GDM1 (cell line): ENCODE measurements around the gene ADAMTS20.

ENCODE experiments used
- DNase-seq: peaks from one replicate; lab custom pipeline; 2025; lab: John Stamatoyannopoulos, UW

The ADAMTS20 gene

DNA sequence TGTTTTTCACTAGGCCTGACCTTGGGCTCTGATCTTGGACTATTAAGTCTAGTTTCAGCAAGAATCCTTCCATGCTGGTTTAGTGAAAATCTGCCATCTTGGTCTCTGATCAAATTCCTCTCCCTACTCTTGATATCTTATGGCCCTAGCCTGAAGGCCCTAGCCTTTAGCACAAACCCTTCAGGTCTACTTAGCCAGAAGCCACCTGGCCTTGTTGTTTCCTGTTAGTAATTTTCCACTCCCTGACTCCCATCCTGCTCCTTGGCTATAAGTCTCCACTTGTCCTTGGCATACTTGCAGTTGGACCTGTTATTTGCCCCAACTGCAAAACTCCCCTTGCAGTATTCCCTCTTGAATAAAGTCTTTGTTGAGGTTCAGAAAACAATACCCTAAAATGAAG lies 241.4 kb downstream of the ADAMTS20 start:
- no peak for DNase-seq

DNA sequence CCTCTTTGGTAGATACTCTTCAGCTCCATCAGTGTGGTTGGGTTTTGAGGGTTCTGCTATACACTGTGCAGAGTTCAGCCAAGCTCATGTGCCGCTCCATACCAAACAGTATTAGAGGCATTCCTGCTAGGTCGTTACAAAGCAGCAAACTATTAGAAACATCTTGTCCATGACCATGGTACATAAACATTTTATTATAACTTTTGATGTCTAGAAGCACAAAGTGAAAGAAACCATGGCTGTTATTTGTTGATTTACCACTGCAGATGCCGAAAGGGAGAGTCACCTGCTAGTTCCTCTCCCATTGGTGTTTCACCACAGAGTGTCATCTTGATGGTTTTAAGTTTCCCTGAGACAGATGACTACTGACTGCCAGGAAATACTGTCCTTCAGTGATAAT lies 242.0 kb downstream of the ADAMTS20 start:
- DNase-seq, result no peak

DNA sequence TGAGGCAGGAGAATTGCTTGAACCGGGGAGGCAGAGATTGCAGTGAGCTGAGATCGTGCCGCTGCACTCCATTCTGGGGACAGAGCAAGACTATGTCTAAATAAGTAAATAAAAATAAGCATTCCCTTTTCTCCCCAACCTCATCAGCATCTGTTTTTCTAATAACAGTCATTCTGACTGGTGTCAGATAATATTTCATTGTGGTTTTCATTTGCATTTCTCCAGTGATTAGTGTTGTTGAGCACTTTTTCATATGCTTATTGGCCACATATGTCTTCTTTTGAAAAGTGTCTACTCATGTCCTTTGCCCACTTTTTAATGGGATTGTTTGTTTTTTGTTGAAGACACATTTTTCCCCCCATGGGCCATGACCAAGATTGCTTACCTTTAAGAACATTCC lies 243.2 kb downstream of the ADAMTS20 start:
- no peak for DNase-seq

DNA sequence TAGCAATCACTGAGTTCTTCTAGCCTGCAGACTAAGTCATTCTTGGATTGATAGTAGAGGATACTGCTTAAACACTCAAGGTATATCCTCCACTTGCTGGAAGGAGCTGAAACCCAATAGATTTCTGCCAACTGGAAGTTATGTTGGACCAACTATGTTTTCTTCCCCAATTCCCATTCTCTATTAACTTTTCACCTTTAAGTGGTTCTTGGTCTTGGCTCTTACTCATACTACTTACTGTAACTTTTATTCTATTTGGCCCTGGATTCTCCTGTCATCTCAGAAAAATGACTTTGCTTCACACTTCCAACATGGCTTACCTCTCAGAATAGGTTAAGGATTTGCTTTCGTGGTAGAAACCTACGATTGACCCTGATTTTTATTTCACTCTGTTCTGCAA lies 244.9 kb downstream of the ADAMTS20 start:
- no peak for DNase-seq

DNA sequence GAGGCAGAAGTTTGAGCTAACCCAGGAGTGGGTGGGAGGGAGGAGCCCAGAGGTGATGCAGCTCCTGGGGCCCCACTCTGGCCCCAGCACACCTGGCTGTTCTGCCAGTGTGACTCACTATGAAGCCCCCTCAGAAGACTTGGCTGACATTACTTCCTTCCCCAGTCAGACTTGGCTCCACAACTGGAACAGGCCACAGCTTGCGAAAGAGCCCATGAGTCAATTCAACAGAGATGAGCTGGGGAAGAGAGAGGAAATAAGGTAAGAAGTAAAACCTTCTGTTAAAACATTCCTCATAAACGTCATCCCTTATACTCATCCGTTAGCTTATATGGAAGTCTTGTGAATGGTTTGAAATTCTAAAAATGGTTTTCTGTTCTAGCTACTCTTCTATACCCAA lies 245.9 kb downstream of the ADAMTS20 start:
- DNase-seq, result no peak

DNA sequence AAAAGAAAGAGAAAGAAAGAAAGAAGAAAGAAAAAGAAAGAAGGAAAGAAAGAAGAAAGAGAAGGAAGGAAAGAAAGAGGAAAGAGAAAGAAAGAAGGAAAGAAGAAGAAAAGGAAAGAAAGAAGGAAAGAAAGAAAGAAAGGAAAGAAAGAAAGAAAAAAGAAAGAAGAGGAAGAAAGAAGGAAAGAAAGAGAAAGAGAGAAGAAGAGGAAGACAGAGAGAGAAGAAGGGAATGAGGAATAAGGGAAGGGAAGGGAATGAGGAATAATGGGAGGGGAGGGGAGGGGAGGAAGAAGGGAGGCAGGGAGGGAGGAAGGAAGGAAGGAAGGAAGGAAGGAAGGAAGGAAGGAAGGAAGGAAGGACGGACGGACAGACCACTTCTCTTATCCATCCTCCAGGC lies 246.9 kb downstream of the ADAMTS20 start:
- DNase-seq, result no peak
